Measurements from ENCODE around the gene PPP1R11. TPM values are rescaled to one million over a fixed set of nuclear protein-coding genes. Genes with fewer than 3 reads are reported as not detected.
A peak's percentile ranks its signal among the peaks of the same experiment; 100 is the strongest.

The PPP1R11 gene
- total and polyA plus RNA-seq, 2 of the 13 experiments (the other 11 are each of a cell fraction or from before 2014, with no cell fraction given): 32.1 to 58.9 TPM

GRCh38 chr6:30100585-30101443 lies 33.8 kb downstream of the PPP1R11 start (continued):
- TF ChIP-seq ZNF354B (CRISPR knock-in tag; IDR thresholded peaks at IDR 0.05) (no peak), PAX8 (CRISPR knock-in tag; IDR thresholded peaks at IDR 0.05; ENCODE audit: borderline replicate concordance) (no peak), ELF1 (CRISPR knock-in tag; IDR thresholded peaks at IDR 0.05) (peak; percentile 69), ZHX2 (IDR thresholded peaks at IDR 0.05; ENCODE audit: low read depth) (peak; percentile 50; the same call in 1 of the 2 replicates), ZHX2 (CRISPR knock-in tag; IDR thresholded peaks at IDR 0.05; ENCODE audit: borderline replicate concordance) (no peak), ATAD3A (CRISPR knock-in tag; IDR thresholded peaks at IDR 0.05) (no peak; the same call in 1 of the 2 replicates), BORCS8-MEF2B (CRISPR knock-in tag; IDR thresholded peaks at IDR 0.05) (no peak; the same call in 1 of the 2 replicates), KAT7 (CRISPR knock-in tag; IDR thresholded peaks at IDR 0.05; ENCODE audit: borderline replicate concordance) (no peak), SNRNP70 (IDR thresholded peaks at IDR 0.05; ENCODE audit: low read depth, low read length) (no peak), MAFG (CRISPR knock-in tag; IDR thresholded peaks at IDR 0.05) (no peak), ZNF253 (CRISPR knock-in tag; IDR thresholded peaks at IDR 0.05; ENCODE audit: borderline replicate concordance) (0 out of 2 replicates have a peak, but pooled peaks have one; percentile 27), RORA (CRISPR knock-in tag; IDR thresholded peaks at IDR 0.05) (no peak), ZNF646 (CRISPR knock-in tag; IDR thresholded peaks at IDR 0.05) (no peak), ZNF251 (CRISPR knock-in tag; IDR thresholded peaks at IDR 0.05) (no peak)
- TF ChIP-seq, protein P1, sequence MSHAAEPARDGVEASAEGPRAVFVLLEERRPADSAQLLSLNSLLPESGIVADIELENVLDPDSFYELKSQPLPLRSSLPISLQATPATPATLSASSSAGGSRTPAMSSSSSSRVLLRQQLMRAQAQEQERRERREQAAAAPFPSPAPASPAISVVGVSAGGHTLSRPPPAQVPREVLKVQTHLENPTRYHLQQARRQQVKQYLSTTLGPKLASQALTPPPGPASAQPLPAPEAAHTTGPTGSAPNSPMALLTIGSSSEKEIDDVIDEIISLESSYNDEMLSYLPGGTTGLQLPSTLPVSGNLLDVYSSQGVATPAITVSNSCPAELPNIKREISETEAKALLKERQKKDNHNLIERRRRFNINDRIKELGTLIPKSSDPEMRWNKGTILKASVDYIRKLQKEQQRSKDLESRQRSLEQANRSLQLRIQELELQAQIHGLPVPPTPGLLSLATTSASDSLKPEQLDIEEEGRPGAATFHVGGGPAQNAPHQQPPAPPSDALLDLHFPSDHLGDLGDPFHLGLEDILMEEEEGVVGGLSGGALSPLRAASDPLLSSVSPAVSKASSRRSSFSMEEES (CRISPR knock-in tag; IDR thresholded peaks at IDR 0.05): peak; percentile 70
